Forelimb muscle (tissue), 1 donor: ENCODE results near the gene PDXP. TPM values are rescaled to one million over a fixed set of nuclear protein-coding genes. Genes with fewer than 3 reads are reported as not detected.
"Not testable (repeated sequence)": the region's sequence is repeated elsewhere in the genome, so short reads cannot be mapped to it uniquely, and the experiment has no call there.

Source experiments
- DNase-seq: peaks from one replicate; pipeline ENCODE4 v3.0.0-alpha.2; 2013; ENCODE audit warnings: low read depth
- polyA plus RNA-seq: library from polyadenylated mRNA; unstranded; fragments of 120-200 nt; gene quantifications from one replicate; pipeline ENCODE4 v1.2.1, GENCODE V29; 2013; ENCODE audit not compliant: insufficient read length

PDXP gene
- polyA plus RNA-seq, 1 donor, result 17.3 TPM

DNA sequence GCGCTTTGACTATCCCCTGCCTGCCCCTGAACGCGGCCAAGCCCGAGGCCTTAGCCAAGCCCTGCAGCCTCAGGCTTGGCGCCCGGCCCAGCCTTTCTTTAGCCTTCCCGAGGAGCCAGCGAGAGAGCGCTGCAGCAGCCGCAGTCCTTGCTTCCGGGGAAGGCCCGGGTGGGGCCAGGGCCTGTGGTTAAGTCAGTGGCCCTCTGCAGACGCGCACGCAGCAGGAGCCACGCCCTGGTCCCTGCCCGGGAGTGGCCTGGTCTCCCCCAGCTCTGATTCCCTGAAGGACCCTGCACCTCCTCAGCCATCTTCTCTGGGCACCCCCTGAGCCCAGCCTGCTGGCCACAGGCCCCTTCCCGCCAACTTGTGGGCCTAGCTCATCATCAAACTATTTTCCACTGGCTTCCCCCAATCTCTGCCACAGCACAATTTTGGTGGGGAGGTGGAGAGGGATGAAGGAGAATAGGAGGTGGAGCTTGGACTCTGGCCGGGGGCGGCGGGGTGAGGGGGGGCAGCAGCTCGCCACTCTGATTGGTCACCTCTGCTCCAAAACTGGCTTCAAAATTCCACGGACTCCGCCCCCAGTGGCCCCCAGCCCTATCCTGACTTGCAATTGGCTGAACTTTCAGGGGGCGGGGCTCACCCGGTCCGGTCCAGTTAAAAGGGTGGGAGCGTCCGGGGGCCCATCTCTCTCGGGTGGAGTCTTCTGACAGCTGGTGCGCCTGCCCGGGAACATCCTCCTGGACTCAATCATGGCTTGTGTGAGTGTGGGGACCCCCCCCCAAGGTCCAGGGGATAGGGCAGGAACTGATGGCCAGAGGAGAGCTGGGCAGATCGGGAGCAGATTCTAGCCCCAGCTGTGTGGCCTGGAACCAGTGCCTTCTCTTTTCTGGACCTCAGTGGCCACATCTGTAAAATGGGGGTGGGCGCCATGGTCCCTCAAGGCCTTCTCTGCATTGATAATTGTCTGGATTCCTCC is 16.7 kb downstream of the PDXP start, which contains the start of gene LGALS1:
Gene LGALS1 (plus strand): TSS at position 686 of the 979 bp plus-strand sequence. CDS start 67 bp downstream, at position 753.
- peak; percentile 83 for DNase-seq

DNA sequence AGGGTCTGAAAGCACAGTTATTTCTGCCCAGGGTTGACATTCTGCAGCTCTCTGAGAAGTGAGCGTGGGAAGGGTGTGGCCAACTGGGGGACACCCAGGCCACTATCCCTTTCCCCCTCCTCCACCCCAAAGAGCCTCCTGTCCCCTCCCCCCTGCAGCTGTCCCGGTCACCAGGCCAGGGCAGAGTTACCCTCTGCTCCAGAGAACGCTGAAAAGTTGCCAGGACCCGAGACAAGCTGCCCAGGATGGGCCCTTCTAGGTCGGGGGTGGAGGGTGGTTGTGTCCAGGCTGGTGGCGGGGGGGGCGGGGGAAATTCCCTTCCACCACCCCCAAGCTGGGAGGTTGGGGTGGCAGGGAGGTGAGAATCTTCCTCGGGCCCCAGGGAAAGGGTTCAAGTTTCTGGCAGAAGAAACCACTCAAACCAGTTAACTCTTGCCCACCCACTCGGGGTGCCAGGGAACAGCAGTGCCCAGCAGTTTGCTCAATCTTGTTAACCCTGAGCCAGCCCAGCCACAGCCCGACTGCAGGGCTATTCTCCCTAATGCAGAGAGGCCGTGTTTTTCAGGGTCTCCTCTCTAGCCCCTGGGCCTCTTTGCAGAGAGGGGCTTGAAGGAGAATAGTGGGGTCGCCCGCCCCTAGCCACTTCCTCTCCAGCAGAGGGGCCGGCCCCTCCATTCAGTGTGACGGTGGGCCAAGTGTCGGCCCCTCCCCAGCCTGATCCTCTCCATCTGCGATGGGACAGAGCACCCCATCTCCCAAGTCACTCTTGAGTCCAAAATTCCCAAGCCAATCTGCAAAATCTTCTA is 17.6 kb downstream of the PDXP start:
- no peak for DNase-seq

DNA sequence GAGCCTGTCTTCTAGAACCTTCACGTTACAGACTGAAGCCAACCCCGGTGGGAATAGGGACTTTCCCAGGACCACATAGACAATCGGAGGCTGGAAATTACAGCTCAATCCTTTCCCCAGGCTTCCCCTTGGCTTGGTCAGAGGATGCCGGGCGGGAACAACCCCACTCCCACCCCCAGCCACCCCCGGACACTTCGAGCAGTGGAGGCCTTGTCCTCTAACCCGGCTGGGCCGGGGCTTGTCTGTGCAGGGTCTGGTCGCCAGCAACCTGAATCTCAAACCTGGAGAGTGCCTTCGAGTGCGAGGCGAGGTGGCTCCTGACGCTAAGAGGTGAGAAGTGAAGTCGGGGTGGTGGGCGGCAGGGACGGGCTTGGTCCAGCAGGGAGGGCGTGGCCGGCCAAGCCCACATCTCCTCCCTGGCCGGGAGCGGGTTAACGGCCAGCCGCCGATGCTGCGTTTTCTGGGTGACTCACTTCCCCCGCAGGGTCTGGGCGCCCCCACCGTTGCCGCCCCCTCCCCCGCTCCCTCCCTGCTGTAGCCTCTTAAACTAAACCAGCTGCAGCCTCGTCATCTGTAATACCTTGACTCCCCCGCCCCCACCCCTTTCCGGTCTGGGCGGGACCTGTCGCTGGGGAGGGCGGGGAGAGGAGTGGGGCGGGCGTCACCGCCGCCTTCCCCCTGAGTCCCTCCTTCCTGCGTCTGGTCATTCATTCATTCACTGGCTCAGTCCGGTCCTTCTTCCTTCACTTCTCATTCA is 18.4 kb downstream of the PDXP start:
- no peak for DNase-seq

DNA sequence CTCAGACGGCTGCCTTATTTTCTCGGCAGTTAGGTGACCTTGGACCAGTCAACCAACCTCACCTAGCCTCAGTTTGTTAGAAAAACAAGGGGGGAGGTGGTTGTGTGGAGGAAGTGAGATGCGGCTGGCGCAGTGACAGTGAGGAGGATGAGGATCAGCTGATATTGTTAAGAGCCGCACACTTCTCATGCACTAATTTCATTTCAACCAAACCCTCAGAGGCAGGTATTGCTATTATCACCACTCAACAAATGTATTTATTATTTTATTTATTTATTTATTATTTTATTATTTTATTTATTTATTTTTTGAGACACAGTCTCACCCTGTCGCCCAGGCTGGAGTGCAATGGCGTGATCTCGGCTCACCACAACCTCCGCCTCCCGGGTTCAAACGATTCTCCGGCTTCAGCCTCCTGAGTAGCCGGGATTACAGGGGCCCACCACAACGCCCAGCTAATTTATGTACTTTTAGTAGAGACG is 19.0 kb downstream of the PDXP start:
- no peak for DNase-seq

DNA sequence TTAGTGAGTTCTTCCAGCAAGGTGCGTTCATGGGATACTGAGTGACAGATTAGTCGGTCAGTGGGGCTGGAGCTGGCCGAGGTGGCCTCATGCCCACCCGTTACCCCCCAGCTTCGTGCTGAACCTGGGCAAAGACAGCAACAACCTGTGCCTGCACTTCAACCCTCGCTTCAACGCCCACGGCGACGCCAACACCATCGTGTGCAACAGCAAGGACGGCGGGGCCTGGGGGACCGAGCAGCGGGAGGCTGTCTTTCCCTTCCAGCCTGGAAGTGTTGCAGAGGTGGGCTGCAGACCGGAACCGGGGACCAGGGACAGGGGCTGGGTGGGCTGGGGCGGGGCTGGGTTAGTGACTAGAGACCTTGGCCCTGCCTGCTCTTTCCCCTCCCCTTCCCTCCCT is 19.8 kb downstream of the PDXP start:
- no peak for DNase-seq

DNA sequence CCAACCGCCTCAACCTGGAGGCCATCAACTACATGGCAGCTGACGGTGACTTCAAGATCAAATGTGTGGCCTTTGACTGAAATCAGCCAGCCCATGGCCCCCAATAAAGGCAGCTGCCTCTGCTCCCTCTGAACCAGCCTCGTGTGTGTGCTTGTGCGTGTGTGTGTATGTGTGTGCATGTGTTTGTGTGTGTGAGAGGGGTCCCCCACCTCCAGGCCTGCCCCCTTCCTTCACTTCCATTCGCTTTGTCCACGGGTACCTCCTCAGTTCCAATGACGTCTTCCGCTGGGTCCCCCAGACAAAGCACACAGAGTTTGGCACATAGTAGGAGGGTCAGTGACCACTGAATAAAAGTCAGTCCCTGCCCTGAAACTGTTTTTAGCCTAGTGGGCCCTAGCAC is 21.1 kb downstream of the PDXP start:
- no peak for DNase-seq

DNA sequence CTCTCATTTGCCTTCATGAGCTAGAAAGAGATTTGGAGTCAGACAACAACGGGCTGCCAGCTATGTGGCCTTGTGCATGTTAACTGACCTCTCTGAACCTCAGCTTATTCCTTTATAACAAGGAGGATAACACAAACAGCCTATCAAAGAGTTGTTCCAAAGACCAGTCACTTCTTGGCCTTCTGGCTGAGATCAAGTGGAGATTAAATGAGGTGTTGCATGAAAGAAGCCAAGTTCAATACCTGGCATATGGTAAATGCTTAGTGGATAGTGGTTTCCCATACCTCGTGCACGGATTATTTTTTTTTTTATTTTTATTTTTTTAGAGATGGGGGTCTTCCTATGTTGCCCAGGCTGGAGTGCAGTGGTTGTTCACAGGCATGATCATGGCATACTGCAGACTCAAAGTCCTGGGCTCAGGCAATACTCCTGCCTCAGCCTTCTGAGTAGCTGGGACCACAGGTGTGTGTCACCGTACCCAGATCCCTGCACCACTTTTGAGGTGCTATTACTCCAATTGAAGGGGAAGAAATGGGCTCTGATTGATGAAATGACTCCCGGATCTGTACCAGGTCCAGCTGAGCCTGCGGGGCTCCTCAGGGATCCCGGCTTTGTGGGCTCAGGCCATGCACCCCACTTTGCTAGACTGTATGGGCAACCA is 21.8 kb downstream of the PDXP start:
- DNase-seq, result no peak

DNA sequence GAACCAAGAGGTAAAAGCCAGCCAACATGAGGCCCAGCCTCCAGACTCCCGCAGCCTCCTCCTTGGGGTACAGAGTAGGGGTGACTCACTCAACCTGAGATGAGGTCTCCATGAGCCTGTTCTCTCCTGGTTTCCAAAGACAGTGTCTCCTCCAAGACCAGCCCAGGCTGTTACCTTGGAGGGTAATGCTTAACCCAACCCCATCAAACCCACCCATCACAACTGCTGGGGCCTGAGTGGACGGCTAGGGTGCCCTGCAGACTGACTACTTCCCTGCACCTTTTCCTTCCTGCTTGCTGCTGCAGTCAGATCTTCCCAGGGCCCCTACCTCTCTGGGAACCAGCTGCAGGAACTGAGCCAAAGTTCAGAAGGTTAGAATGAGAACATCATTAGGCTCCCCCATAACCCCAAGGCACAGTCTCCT is 22.5 kb downstream of the PDXP start:
- DNase-seq, result no peak

DNA sequence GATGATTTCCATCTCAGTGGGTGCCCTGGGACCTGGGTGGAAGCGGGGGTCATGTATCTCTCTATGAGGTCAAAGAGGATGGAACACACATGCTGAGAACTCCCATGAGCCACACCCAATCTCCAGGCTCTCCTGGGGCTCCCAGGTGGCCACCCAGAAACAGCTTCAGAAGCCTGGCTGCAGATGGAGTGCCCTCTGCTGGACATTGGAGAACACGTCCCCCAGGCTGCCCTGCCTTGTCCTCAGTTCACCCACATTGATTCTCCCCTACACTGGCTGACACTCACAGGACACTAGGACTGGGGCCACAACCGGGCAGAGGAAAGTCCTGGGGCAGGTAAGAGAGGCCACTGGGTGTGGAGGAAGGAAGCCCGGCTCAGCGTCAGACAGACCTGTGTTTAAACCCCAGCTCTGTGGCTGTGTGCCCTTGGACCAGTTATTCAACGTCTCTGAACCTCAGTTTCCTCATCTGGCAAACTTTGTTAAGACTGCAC is 23.1 kb downstream of the PDXP start:
- no peak for DNase-seq

DNA sequence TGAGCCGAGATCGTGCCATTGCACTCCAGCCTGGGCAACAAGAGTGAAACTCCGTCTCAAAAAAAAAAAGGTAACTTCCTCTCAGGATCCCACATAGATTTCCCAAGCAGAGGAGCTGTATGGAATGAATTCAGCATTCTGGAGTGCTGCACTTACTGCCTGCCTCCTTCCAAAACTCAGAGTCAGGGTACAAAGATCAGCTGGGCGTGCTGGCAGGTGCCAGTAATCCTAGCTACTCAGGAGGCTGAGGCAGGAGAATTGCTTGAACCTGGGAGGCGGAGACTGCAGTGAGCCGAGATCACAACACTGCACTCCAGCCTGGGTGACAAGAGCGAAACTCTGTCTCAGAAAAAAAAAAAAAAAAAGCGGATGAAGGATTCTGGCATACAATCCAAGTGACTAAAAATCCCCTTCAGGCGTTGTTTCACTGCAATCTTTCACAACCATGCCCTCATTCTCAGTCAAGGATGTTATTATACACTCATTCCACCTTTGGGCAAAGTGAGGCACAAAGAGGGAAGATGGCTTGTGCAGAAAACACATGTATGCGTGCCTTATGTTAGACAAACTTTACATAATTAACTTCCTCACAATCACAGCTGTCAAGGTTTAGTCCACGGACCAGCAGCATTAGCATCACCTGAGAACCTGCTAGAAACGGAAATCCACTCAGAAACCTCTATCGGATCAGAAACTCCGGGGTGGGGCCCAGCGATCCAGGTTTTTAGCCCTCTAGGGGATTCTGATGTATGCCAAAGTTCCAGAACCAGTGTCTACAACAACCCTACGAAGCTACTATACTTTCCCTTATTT is 26.5 kb downstream of the PDXP start:
- DNase-seq, result no peak

DNA sequence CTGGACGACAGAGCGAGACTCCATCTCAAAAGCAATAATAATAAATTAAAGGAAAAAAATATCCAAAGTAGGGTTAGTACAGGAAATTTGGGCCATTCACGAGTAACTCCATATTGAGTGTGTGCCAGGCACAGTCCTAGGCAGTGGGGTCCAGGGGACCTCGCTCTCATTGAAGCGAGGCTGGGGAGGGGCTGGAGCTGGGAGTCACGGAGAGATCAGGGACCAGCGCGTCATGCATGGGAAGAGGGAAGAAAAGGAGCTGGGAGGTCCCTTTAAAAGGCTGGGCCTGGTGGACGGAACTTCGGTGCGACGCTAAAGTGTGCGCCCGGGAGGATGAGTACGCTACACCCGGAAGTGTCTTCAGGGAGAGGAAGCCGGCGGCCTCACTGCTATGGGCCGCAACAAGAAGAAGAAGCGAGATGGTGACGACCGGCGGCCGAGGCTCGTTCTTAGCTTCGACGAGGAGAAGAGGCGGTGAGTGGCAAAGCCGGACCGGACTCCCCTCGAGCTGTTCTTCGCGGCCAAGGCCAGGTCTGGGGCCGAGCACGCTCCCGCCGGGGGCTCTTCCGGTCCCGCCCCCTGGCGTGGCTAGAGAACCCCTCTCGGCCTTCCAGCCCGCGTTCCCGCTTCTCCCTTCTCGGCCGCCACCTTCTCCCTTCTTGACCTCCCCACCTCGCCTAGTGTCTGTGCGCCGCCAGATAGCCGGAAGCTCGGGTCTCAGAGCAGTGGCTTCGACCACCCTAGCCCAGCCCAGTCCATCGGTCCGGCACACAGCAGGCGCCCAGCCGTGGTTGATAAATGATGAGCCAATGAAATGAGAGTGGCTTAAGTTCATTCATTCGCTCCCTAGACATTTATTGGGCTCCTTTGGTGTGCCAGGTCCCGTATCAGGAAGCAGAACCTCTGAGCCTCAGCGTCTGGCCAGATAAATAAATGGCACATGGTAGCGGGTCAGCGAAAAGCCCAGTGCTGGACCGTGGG is 27.8 kb downstream of the PDXP start, which contains the start of gene NOL12:
Gene NOL12 (plus strand): TSS at position 342 of the 981 bp plus-strand sequence. CDS start 50 bp downstream, at position 392.
- peak; percentile 76 for DNase-seq

DNA sequence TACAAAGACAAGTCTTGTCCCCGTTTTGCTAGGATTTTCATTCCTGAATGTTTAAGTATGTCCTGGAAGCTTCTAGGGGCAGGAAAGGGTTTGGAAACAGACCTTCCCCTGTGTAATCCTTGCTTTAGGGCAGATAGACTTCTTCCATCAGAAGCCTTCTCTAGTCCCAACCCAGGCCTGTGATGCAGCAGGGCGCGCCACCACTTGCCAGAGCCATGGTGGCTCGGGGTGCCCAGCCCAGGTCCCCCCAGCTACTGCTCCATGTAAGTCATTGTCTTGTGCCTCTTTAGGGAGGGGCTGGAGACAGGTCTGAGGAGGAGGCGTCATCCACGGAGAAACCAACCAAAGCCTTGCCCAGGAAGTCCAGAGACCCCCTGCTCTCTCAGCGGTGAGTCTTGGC is 31.9 kb downstream of the PDXP start:
- DNase-seq, result no peak

DNA sequence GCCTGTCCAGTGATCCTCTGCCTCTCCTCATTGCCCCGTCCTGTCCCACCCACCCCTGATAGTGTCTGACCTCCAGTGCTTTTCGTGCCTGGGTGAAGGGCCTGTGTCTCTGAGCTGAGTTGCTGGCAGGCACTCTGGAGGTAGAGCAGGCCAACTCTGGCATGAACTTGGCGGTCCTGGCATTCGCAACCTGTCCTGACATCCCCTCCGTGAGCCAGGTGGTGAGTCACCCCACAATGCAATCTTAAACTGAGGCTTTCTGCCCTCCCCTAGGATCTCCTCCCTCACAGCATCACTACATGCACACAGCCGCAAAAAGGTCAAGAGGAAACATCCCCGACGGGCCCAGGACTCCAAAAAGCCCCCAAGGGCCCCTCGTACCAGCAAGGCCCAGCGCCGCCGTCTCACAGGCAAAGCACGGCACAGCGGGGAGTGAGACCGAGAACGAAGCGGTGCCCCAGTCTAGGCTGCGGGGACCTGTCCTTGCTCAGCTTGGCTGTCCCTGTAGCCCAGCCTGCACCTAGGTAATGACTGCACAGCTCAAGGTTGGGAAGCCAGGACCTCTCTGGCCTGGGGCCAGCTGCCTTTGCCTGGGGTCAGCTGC is 32.5 kb downstream of the PDXP start:
- no peak for DNase-seq

DNA sequence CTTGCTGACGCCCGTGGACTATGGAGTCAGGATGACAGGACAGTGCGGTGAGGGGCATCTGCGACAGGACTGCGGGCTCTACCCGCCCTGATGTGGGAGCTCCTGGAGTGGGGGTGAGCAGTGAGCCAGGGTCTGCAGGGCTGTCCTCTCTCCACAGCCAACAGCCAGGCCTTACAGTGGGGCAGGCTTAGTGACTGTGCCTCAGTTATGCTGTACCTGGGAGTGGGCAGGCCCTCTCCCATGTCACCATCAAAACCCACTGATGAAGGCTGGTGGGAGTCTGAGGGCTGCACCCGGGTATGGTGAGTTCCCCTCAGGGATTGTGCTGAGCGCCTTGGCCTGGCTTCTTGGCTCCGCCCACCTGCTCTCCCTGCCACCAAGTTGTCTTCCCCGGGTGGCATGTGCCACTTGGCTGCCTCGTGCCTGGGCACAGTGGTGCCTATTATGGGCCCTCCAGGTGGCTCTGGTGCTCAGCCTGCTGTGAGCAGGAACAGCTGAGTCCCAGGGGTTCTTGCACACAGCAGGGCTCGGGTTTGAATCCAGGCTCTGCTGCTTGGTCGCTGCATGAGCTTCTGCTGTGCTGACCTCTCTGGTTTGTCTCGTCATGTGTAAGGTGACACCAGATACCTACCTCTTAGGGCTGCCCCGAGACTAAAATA is 34.2 kb downstream of the PDXP start:
- no peak for DNase-seq

DNA sequence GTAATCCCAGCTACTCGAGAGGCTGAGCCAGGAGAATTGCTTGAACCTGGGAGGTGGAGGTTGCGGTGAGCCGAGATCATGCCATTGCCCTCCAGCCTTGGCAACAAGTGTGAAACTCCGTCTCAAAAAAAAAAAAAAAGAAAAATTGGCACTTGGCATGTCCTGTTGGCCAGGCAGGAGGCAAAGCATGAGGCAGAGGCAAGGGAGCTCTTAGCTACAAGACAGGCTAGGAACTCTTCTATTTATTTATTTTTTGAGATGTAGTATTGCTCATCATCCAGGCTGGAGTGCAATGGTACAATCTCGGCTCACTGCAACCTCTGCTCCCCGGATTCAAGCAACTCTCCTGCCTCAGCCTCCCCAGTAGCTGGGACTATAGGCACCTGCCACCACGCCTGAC is 35.6 kb downstream of the PDXP start:
- not testable (repeated sequence) for DNase-seq

DNA sequence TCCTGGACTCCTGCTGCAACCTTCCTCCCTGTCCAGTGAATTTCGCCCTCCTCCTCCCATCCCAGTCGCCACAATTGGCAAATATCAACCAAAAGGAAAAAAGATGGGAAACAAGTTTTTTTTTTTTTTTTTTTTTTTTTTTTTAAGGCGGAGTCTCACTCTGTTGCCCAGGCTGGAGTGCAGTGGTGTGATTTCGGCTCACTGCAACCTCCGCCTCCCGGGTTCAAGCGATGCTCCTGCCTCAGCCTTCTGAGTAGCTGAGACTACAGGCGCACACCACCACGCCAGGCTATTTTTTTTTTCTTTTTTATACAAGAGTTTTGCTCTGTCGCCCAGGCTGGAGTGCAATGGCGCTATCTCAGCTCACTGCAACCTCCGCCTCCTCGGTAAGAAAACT is 37.7 kb downstream of the PDXP start:
- not testable (repeated sequence) for DNase-seq

DNA sequence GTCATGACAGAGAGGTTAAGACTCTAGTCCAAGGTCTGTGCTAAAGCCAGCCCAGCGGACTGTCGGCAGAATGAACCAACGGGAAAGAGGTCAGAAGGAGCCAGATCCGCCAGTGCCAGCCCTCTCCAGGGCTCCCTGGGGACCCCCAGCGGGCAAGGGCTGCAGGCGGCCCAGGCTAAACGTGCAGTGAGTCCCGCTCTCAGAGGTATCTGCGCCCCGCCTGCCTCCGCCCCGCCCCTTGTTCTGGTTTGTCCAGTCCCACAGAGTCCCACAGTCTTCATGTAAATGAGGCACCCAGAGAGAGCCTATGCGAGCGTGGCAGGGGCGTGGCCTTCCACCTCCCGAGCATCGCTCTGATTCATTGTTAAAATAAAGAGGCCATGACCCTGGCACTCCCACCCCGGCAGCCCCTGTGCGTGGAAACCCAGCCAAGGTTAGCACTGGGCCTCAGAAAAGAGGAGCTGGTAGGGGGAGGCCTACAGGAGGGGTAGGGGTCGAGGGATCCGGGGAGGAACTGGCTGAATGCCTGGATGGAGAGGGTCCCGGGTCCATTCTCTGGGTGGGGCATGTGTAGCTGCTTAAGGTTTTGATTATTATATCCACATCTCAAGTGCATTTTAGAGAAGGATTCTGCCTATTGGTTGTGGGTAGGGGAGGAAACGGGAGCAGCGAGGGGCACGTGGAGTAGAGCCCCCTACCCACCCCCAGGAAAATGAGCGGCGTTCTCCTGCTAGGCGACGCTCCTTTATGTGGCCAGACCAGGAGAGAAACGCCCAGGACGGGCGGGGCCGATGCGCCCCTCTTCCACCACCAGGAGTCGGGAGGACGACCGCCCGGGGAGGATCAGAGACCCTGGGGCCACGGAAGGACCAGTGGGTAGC is 38.4 kb downstream of the PDXP start, which contains the start of gene TRIOBP:
Gene TRIOBP (plus strand): TSS at position 392 of the 881 bp plus-strand sequence. CDS start 4,318 bp downstream, outside the sequence.
- peak; percentile 76 for DNase-seq
